ENCODE measurements around the gene FRK.
"Not testable (repeated sequence)": the region's sequence is repeated elsewhere in the genome, so short reads cannot be mapped to it uniquely, and the experiment has no call there.

FRK gene

GRCh38 chr6:116096048-116096759, 35.5 kb upstream of the FRK start:
- CTCF ChIA-PET: interaction anchor here (0.7 to 4.1 kb wide), 19 partner anchors 10 to 696 kb away, joined by 3 to 89 read pairs (median 4); no protein-coding TSS in a partner anchor
- H3K27ac ChIP-seq (ENCODE audit: extremely low read depth, low read depth, low read length); H3K36me3 ChIP-seq (ENCODE audit: control insufficient read depth in 2 of 2, insufficient read depth in 1 of 2, low read length in 2 of 2); H3K4me3 ChIP-seq (ENCODE audit: low read depth, low read length); H3K9me3 ChIP-seq (ENCODE audit: control insufficient read depth, insufficient read depth, low read depth, low read length); POLR2A ChIA-PET; H3K4me1 ChIP-seq (ENCODE audit: control insufficient read depth, insufficient read depth, low read length): not testable (repeated sequence)
- TF ChIP-seq SETDB1 (IDR thresholded peaks at IDR 0.05; ENCODE audit: insufficient read length, low read length): peak; percentile 56

GRCh38 chr6:116094041-116094440, 33.4 kb upstream of the FRK start:
- ChIA-PET POLR2A (no interaction called here), CTCF (no interaction called here)
- no peaks in the 10 kb centered on the region for H3K9me3 ChIP-seq (ENCODE audit: control insufficient read depth, insufficient read depth, low read depth, low read length)
- H3K4me3 ChIP-seq (ENCODE audit: low read depth, low read length): no peak overlapping the region
- TF ChIP-seq ZNF24 (tag by site-specific recombination; IDR thresholded peaks at IDR 0.05): no peak
- TF ChIP-seq ZNF114 (tag by site-specific recombination; IDR thresholded peaks at IDR 0.05): no peak
- TF ChIP-seq ZNF2 (tag by site-specific recombination; IDR thresholded peaks at IDR 0.05): no peak
- TF ChIP-seq ZNF433 (tag by site-specific recombination; IDR thresholded peaks at IDR 0.05; ENCODE audit: low read depth): no peak
- TF ChIP-seq ZNF175 (tag by site-specific recombination; IDR thresholded peaks at IDR 0.05): no peak
- TF ChIP-seq ZNF501 (tag by site-specific recombination; IDR thresholded peaks at IDR 0.05): no peak
- no peak for TF ChIP-seq ZNF155 (tag by site-specific recombination; IDR thresholded peaks at IDR 0.05)
- no peak for TF ChIP-seq PRDM6 (tag by site-specific recombination; IDR thresholded peaks at IDR 0.05)
- TF ChIP-seq ZNF544 (tag by site-specific recombination; IDR thresholded peaks at IDR 0.05): no peak
- no peak for TF ChIP-seq ZNF221 (tag by site-specific recombination; IDR thresholded peaks at IDR 0.05; ENCODE audit: borderline replicate concordance)
- no peak for TF ChIP-seq KLF9 (tag by site-specific recombination; IDR thresholded peaks at IDR 0.05; ENCODE audit: low read depth)
- TF ChIP-seq HOXA7 (CRISPR knock-in tag; IDR thresholded peaks at IDR 0.05; ENCODE audit: borderline replicate concordance): no peak
- no peak for TF ChIP-seq ZNF585B (tag by site-specific recombination; IDR thresholded peaks at IDR 0.05)
- TF ChIP-seq ZNF610 (tag by site-specific recombination; IDR thresholded peaks at IDR 0.05; ENCODE audit: borderline replicate concordance): no peak
- no peak for TF ChIP-seq GLIS2 (tag by site-specific recombination; IDR thresholded peaks at IDR 0.05)
- no peak for TF ChIP-seq ZNF202 (tag by site-specific recombination; IDR thresholded peaks at IDR 0.05; ENCODE audit: borderline replicate concordance)
- TF ChIP-seq ZSCAN23 (tag by site-specific recombination; IDR thresholded peaks at IDR 0.05): no peak
- no peak for TF ChIP-seq ZNF133 (tag by site-specific recombination; IDR thresholded peaks at IDR 0.05)
- TF ChIP-seq ZNF830 (tag by site-specific recombination; IDR thresholded peaks at IDR 0.05; ENCODE audit: low read depth): no peak
- TF ChIP-seq GLI2 (tag by site-specific recombination; IDR thresholded peaks at IDR 0.05; ENCODE audit: borderline replicate concordance, low read depth): no peak
- no peak overlapping the region for H3K27ac ChIP-seq (ENCODE audit: extremely low read depth, low read depth, low read length)
- H3K36me3 ChIP-seq (ENCODE audit: control insufficient read depth in 2 of 2, insufficient read depth in 1 of 2, low read length in 2 of 2): peaks cover 0 to 5% of the 10 kb centered on the region in 2 experiments; a peak in 1 of 3 replicates
- H3K4me1 ChIP-seq (ENCODE audit: control insufficient read depth, insufficient read depth, low read length): no peaks in the 10 kb centered on the region

- no peak overlapping the region for H3K4me3 ChIP-seq (ENCODE audit: low read depth, low read length)
- H3K27ac ChIP-seq (ENCODE audit: extremely low read depth, low read depth, low read length): no peak overlapping the region
- TF ChIP-seq ZNF785 (tag by site-specific recombination; IDR thresholded peaks at IDR 0.05) (no peak), ZNF624 (tag by site-specific recombination; IDR thresholded peaks at IDR 0.05) (no peak)
- ChIA-PET POLR2A (no interaction called here), CTCF (interaction anchor here (1.9 kb wide), 1 partner anchor 79 kb away, joined by 6 read pairs; no protein-coding TSS in a partner anchor)
- no peaks in the 10 kb centered on the region for H3K9me3 ChIP-seq (ENCODE audit: control insufficient read depth, insufficient read depth, low read depth, low read length)
- H3K36me3 ChIP-seq (ENCODE audit: control insufficient read depth in 2 of 2, insufficient read depth in 1 of 2, low read length in 2 of 2): no peaks in the 10 kb centered on the region
- no peaks in the 10 kb centered on the region for H3K4me1 ChIP-seq (ENCODE audit: control insufficient read depth, insufficient read depth, low read length)
Observed at GRCh38 chr6:116090251-116090650, 29.6 kb upstream of the FRK start.

Measured in HEK293 (cell line).